ENCODE results near the gene TNS1. TPM values are rescaled to one million over a fixed set of nuclear protein-coding genes. Genes with fewer than 3 reads are reported as not detected.

Gene TNS1
- total RNA-seq, 2 donors from 2014 or later, result 1,836 to 2,296 TPM

DNA sequence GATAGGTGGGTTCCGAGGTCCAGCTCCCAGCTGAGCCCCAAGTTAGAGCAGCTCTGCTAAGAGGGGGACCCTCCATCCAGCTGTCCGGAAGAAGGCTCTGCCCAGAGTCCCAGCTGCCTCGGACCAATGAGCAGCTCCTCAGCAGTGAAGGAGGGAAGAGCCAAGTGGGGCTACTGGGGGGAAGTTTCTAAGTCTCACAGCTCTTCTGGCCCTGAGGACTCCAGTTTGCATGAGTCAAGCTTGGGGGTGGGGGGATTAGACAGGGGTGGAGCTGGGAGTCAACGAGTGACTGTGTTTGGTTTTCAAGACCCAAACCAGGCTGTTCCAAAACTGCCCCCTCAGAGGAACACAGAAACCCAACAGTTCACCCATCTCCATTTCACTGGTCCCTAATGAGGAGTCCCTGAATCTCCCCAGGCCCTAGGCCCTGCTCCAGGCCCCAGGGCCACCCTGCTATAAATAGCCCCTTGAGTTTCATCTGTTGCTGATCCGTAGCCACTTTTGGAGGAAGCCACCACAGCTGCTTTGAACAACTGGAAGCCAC, 100.9 kb downstream of the TNS1 start:
- Histone ChIP-seq H3K4me1 (ENCODE audit: control insufficient read depth in 1 of 2, low read depth in 2 of 2) (peaks cover 75 to 100% of the 10 kb centered on the region in 2 donors), H3K4me3 (peak overlapping the region; percentile 59), H3K36me3 (peaks cover 30% of the 10 kb centered on the region), H3K9me3 (no peaks in the 10 kb centered on the region), H3K27ac (peak overlapping the region; percentile 96 to 100), H3K27me3 (replicated peaks; ENCODE audit: insufficient read depth) (no peaks in the 10 kb centered on the region)
- ATAC-seq (ENCODE audit: insufficient number of reproducible peaks, low FRiP score, low read depth) (peak; percentile 21), DNase-seq (ENCODE audit: low spot score) (no peak)
- TF ChIP-seq, protein P1, sequence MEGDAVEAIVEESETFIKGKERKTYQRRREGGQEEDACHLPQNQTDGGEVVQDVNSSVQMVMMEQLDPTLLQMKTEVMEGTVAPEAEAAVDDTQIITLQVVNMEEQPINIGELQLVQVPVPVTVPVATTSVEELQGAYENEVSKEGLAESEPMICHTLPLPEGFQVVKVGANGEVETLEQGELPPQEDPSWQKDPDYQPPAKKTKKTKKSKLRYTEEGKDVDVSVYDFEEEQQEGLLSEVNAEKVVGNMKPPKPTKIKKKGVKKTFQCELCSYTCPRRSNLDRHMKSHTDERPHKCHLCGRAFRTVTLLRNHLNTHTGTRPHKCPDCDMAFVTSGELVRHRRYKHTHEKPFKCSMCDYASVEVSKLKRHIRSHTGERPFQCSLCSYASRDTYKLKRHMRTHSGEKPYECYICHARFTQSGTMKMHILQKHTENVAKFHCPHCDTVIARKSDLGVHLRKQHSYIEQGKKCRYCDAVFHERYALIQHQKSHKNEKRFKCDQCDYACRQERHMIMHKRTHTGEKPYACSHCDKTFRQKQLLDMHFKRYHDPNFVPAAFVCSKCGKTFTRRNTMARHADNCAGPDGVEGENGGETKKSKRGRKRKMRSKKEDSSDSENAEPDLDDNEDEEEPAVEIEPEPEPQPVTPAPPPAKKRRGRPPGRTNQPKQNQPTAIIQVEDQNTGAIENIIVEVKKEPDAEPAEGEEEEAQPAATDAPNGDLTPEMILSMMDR (IDR thresholded peaks at IDR 0.05), result no peak

DNA sequence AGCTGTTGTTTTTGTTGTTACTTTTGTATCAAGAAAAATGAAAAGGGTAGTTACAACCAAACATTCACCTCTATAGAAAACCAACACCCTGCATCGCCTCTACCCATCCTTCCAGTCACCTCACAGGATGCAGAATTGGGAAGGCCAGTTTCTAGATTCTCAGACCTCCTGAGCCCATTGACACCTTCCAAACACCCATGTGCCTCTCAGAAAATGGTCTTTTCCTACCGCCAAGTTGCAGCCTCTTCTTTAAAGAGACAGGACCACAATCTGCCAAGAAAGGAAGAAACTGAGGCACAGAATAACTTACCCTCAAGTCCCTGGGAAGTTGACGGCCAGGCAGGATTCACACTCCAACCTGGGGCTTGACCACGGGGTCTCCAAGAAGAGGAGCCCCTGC, 101.4 kb downstream of the TNS1 start:
- no peak for ATAC-seq (ENCODE audit: insufficient number of reproducible peaks, low FRiP score, low read depth)
- peak overlapping the region; percentile 59 for H3K4me3 ChIP-seq

DNA sequence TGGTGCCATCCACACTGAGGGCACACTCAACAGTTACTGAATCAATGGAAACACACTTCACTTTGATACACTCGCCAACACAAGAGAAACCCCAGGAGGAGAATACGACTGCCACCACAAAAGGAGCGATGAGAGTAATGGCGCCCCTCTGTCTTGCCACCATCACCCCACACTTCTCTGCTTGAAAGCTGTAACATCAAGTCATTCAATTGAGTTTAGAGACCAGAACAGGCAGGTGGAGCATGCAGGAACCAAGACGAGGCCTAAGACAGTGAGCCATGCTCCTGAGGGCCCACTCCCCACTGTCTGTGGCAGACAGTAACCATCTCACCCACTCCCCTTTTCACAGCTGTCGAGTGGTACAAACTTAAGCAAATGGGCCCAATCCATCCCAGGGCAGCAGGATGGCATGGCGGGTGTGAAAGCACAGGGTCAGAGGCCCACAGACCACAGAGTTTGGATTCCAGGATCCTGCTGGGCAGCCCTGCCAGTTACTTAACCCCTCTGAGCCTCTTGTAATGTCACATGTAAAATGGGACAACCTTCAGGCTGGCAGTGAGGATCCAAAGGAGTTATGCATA, 101.9 kb downstream of the TNS1 start:
- Histone ChIP-seq H3K4me1 (ENCODE audit: control insufficient read depth in 1 of 2, low read depth in 2 of 2) (peaks cover 67 to 100% of the 10 kb centered on the region in 2 donors), H3K36me3 (peaks cover 40% of the 10 kb centered on the region), H3K27ac (peak overlapping the region; percentile 96 to 100), H3K4me3 (peak overlapping the region; percentile 59), H3K9me3 (no peaks in the 10 kb centered on the region), H3K27me3 (replicated peaks; ENCODE audit: insufficient read depth) (no peaks in the 10 kb centered on the region)
- DNase-seq (ENCODE audit: low spot score), result no peak
- TF ChIP-seq, protein P1 (IDR thresholded peaks at IDR 0.05), result no peak
- ATAC-seq (ENCODE audit: insufficient number of reproducible peaks, low FRiP score, low read depth), result no peak

More for the DNA sequence above, 101.4 kb downstream of the TNS1 start:
- no peaks in the 10 kb centered on the region for H3K9me3 ChIP-seq
- H3K4me1 ChIP-seq (ENCODE audit: control insufficient read depth in 1 of 2, low read depth in 2 of 2), result peaks cover 72 to 100% of the 10 kb centered on the region in 2 donors
- TF ChIP-seq, protein P1 (IDR thresholded peaks at IDR 0.05), result no peak
- peaks cover 35% of the 10 kb centered on the region for H3K36me3 ChIP-seq
- peak overlapping the region; percentile 96 to 100 for H3K27ac ChIP-seq
- no peak for DNase-seq (ENCODE audit: low spot score)
- no peaks in the 10 kb centered on the region for H3K27me3 ChIP-seq (replicated peaks; ENCODE audit: insufficient read depth)

DNA sequence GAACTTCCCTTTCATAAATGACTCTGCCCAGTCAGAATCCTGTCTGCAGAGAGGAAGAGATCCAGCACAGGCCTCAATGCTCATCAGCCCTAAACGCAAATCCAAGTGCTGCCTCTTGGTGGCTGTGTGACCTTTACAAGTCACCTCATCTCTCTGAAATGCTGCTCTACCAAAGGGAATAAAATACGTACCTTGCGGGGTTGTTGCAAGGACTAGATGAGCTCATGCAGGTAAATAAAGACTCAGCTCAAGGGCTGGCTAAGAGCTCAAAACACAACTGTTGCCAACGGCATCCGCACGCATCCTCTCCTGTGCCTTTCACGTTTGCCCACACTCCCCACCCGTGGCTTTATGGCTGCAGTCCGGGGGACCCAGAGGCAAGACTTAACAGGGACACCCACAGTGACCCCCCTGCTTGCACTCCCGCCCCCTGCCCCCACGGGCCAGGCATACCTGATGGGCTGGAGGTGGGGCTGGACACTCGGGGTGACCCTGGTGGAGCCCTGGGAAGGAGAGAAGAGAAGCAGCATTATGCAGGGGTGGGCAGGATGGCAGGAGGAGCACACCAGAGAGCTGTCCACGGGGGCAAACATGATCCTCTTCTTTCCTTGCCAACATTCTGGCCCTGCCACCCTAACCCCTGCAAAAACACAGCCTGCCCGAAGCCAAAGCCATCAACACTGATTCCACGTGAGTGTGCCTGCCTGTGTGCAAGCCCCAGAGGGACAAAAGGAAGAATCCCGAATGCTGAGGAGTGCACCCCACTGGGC, 102.6 kb downstream of the TNS1 start:
- Histone ChIP-seq H3K4me3 (peak overlapping the region; percentile 59), H3K9me3 (no peaks in the 10 kb centered on the region), H3K27ac (peak overlapping the region; percentile 96 to 100), H3K4me1 (ENCODE audit: control insufficient read depth in 1 of 2, low read depth in 2 of 2) (peaks cover 67 to 100% of the 10 kb centered on the region in 2 donors), H3K36me3 (peaks cover 45% of the 10 kb centered on the region), H3K27me3 (replicated peaks; ENCODE audit: insufficient read depth) (no peaks in the 10 kb centered on the region)
- TF ChIP-seq, protein P1 (IDR thresholded peaks at IDR 0.05), result no peak
- ATAC-seq (ENCODE audit: insufficient number of reproducible peaks, low FRiP score, low read depth) (no peak), DNase-seq (ENCODE audit: low spot score) (no peak)
